Measurements from ENCODE around the gene ANKS1A.

DNA sequence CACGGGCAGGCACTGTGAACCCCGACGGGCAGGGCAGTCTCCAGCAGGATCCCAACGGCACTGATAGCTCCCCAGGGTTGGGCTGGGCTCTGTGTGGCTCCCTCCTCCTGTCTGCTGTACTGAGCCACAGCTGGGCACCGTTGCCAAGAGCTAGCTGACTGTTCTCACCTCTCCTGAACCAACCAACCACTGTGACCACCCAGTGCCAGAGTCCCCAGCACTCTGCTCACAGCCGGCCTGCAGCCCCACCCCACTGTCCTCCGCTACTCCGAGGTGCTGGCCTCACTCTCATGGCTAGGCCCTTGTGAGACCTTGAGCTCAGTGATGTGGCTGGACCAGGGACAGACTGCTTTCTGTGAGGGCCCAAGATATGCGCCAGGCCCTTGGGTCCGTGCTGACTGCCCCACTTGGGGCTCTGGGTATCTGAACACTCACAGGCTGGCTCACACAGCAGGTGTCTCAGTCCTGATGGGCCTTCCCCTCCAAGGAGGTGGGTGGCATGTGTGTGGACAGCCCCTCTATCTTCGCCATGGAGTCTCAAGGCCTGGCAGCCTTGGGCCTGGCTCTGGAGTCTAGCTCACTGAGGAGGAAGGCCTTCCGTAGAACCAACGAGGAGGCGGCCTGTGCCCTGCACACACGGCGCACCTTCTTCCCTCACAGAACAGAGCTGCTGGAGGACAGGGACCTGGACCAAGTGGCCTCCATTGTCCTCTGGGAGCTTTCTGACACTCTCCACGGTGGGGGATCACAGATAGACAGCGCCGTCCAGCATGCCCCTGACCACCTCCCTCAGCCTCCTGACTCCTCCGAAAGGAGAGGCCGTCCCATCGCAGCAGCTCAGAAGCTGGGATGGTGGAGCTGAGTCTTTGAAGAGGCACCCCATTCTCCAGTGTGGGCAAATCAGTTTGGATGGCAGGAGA is 198.6 kb downstream of the ANKS1A start:
- no peak for TF ChIP-seq EZH2phosphoT487 (IDR thresholded peaks at IDR 0.05; ENCODE audit: low read depth, severe bottlenecking, unreplicated experiment)
- TF ChIP-seq, protein P1, sequence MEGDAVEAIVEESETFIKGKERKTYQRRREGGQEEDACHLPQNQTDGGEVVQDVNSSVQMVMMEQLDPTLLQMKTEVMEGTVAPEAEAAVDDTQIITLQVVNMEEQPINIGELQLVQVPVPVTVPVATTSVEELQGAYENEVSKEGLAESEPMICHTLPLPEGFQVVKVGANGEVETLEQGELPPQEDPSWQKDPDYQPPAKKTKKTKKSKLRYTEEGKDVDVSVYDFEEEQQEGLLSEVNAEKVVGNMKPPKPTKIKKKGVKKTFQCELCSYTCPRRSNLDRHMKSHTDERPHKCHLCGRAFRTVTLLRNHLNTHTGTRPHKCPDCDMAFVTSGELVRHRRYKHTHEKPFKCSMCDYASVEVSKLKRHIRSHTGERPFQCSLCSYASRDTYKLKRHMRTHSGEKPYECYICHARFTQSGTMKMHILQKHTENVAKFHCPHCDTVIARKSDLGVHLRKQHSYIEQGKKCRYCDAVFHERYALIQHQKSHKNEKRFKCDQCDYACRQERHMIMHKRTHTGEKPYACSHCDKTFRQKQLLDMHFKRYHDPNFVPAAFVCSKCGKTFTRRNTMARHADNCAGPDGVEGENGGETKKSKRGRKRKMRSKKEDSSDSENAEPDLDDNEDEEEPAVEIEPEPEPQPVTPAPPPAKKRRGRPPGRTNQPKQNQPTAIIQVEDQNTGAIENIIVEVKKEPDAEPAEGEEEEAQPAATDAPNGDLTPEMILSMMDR (IDR thresholded peaks at IDR 0.05; ENCODE audit: poor library complexity), result no peak
- TF ChIP-seq EZH2 (IDR thresholded peaks at IDR 0.05; ENCODE audit: borderline replicate concordance), result no peak

Data from hepatocyte (in vitro differentiated cells).